HepG2 (cell line): Measurements from ENCODE around the gene MRPL38. TPM values are rescaled to one million over a fixed set of nuclear protein-coding genes. Genes with fewer than 3 reads are reported as not detected.

Source experiments
- ATM ChIP-seq: fragments of 450-650 bp; IDR thresholded peaks from 2 replicates; pipeline ENCODE4 v1.7.1; 2017; ENCODE audit warnings: mild to moderate bottlenecking, borderline replicate concordance
- GFI1 ChIP-seq: sonication (generic); formaldehyde crosslinking; IDR thresholded peaks from 2 replicates; pipeline ENCODE4 v1.5.0; 2020; ENCODE audit warnings: missing genetic modification reagents, mild to moderate bottlenecking, borderline replicate concordance
- HNRNPLL ChIP-seq: fragments of 200-400 bp; formaldehyde crosslinking; IDR thresholded peaks from 2 replicates; pipeline ENCODE4 v1.6.1; 2017; ENCODE audit warnings: mild to moderate bottlenecking, low read depth, low read length; ENCODE audit not compliant: poor library complexity, severe bottlenecking
- JUN ChIP-seq: sonication (generic); formaldehyde crosslinking; IDR thresholded peaks from 2 replicates; pipeline ENCODE4 v1.4.0; 2020; ENCODE audit warnings: mild to moderate bottlenecking, missing genetic modification reagents
- KAT8 ChIP-seq: IDR thresholded peaks from 2 replicates; pipeline ENCODE4 v1.6.1; 2016; ENCODE audit warnings: missing genetic modification reagents, missing compliant biosample characterization
- MAFF ChIP-seq: IDR thresholded peaks from 2 replicates; pipeline ENCODE4 v1.6.1; 2011; ENCODE audit warnings: low read depth, low read length, improper control_type of control experiment
- MBD4 ChIP-seq: IDR thresholded peaks from 2 replicates; pipeline ENCODE4 v1.6.1; 2012; ENCODE audit warnings: low read length, inconsistent platforms, borderline replicate concordance
- MED13 ChIP-seq: sonication (generic); formaldehyde crosslinking; IDR thresholded peaks from 2 replicates; pipeline ENCODE4 v1.5.0; 2020; ENCODE audit warnings: missing genetic modification reagents
- SATB2 ChIP-seq: sonication (generic); formaldehyde crosslinking; IDR thresholded peaks from 2 replicates; pipeline ENCODE4 v1.5.0; 2020; ENCODE audit warnings: missing genetic modification reagents
- SIX1 ChIP-seq: sonication (generic); formaldehyde crosslinking; IDR thresholded peaks from 2 replicates; pipeline ENCODE4 v1.4.0; 2020; ENCODE audit warnings: missing genetic modification reagents, borderline replicate concordance
- TCF12 ChIP-seq, 2 experiments: fragments of 450-650 bp in 1 of 2; sonication (generic) in 1 of 2; formaldehyde crosslinking in 1 of 2; IDR thresholded peaks; 2 replicates each; pipeline versions ENCODE4 v1.6.1 to v1.8.0; 2017 to 2022; ENCODE audit warnings: antibody characterized with exemption in 1 of 2, mild to moderate bottlenecking in 1 of 2, missing genetic modification reagents in 1 of 2, moderate library complexity in 1 of 2
- ZBTB3 ChIP-seq: sonication (generic); formaldehyde crosslinking; IDR thresholded peaks from 2 replicates; pipeline ENCODE4 v1.4.0; 2020; ENCODE audit warnings: low read depth, mild to moderate bottlenecking, moderate library complexity, missing genetic modification reagents, borderline replicate concordance
- ZNF510 ChIP-seq: sonication (generic); formaldehyde crosslinking; IDR thresholded peaks from 2 replicates; pipeline ENCODE4 v1.4.0; 2020; ENCODE audit warnings: low read depth, mild to moderate bottlenecking, missing genetic modification reagents
- polyA plus RNA-seq, 8 experiments: library from polyadenylated mRNA; depleted of rRNA in 3 of 8; stranded (reverse) in 7 of 8; unstranded in 1 of 8; fragments of >200 nt; fragmentation: Illumina TruSeq in 4 of 8; extraction: Trizol in 4 of 8; gene quantifications; 2 replicates each; pipeline versions ENCODE4 v1.2.1 to v1.2.3, GENCODE V29; 2011 to 2016; ENCODE audit warnings: low read depth in 4 of 8, missing spikeins in 1 of 8, mixed read lengths in 1 of 8; ENCODE audit not compliant: insufficient read depth in 1 of 8
- total RNA-seq, 5 experiments: library from RNA; depleted of rRNA; stranded (reverse); fragments of >200 nt; fragmentation: Illumina TruSeq; extraction: Trizol; gene quantifications; 2 replicates each; pipeline ENCODE4 v1.2.3, GENCODE V29; 2016; ENCODE audit warnings: low read depth in 1 of 5
- TF ChIP-seq, protein P1 (sequence below): sonication (generic); formaldehyde crosslinking; IDR thresholded peaks from 2 replicates; pipeline ENCODE4 v1.9.0; 2021; ENCODE audit warnings: mild to moderate bottlenecking, missing genetic modification reagents
- TF ChIP-seq, protein P2 (sequence below): fragments of 450-650 bp; IDR thresholded peaks from 2 replicates; pipeline ENCODE4 v1.6.1; 2017
- TF ChIP-seq, protein P3 (sequence below): sonication (generic); formaldehyde crosslinking; IDR thresholded peaks from 2 replicates; pipeline ENCODE4 v1.5.1; 2020; ENCODE audit warnings: mild to moderate bottlenecking, missing genetic modification reagents, borderline replicate concordance
- TF ChIP-seq, protein P4 (sequence below): sonication (generic); formaldehyde crosslinking; IDR thresholded peaks from 2 replicates; pipeline ENCODE4 v1.5.1; 2020; ENCODE audit warnings: missing genetic modification reagents, mild to moderate bottlenecking, borderline replicate concordance

The MRPL38 gene
- total and polyA plus RNA-seq, 2 of the 13 experiments (the other 11 are each of a cell fraction or from before 2014, with no cell fraction given), result 83.7 to 125 TPM

DNA sequence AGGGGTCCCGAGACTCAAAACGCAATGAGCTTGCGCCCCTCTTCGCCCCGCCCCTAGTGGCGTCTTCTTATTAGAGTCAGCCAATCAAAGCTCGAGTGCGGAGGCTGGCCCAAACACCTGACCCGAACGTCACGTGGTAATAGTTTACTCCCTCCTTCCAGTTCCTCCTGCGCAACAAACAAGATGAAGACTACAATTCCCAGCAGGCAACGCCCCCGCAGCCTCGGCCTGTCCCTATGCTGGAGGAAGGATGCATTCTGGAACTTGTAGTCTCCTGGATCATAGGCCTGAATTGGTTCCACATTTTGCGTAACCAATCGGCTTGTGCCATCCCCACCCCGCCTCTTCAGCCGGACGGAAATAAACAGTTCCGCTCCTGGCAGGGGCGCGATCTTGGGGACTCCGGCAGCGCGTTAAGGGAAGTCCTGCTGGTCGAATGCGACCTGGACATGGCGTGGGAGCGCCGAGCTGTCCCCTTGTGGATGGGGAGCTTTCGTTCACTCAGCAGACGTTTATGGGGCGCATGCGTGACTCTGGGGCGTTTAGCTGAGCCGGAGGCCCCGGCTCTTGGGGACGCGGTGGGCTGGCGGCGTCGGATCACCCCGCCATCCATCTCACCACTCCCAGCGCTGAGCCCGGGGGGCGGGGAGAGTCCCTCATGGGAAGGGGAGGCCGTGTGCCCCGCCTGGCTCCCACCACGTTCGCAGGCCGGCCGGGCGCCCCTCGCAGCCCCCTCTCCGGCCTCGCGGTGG lies 49.2 kb downstream of the MRPL38 start, which contains the start of gene WBP2 (continued):
- TF ChIP-seq, protein P1, sequence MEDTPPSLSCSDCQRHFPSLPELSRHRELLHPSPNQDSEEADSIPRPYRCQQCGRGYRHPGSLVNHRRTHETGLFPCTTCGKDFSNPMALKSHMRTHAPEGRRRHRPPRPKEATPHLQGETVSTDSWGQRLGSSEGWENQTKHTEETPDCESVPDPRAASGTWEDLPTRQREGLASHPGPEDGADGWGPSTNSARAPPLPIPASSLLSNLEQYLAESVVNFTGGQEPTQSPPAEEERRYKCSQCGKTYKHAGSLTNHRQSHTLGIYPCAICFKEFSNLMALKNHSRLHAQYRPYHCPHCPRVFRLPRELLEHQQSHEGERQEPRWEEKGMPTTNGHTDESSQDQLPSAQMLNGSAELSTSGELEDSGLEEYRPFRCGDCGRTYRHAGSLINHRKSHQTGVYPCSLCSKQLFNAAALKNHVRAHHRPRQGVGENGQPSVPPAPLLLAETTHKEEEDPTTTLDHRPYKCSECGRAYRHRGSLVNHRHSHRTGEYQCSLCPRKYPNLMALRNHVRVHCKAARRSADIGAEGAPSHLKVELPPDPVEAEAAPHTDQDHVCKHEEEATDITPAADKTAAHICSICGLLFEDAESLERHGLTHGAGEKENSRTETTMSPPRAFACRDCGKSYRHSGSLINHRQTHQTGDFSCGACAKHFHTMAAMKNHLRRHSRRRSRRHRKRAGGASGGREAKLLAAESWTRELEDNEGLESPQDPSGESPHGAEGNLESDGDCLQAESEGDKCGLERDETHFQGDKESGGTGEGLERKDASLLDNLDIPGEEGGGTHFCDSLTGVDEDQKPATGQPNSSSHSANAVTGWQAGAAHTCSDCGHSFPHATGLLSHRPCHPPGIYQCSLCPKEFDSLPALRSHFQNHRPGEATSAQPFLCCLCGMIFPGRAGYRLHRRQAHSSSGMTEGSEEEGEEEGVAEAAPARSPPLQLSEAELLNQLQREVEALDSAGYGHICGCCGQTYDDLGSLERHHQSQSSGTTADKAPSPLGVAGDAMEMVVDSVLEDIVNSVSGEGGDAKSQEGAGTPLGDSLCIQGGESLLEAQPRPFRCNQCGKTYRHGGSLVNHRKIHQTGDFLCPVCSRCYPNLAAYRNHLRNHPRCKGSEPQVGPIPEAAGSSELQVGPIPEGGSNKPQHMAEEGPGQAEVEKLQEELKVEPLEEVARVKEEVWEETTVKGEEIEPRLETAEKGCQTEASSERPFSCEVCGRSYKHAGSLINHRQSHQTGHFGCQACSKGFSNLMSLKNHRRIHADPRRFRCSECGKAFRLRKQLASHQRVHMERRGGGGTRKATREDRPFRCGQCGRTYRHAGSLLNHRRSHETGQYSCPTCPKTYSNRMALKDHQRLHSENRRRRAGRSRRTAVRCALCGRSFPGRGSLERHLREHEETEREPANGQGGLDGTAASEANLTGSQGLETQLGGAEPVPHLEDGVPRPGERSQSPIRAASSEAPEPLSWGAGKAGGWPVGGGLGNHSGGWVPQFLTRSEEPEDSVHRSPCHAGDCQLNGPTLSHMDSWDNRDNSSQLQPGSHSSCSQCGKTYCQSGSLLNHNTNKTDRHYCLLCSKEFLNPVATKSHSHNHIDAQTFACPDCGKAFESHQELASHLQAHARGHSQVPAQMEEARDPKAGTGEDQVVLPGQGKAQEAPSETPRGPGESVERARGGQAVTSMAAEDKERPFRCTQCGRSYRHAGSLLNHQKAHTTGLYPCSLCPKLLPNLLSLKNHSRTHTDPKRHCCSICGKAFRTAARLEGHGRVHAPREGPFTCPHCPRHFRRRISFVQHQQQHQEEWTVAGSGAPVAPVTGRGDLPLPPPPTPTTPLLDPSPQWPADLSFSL (CRISPR knock-in tag), result no peak
- TF ChIP-seq ZBTB3 (CRISPR knock-in tag) (no peak), MAFF (no peak), MBD4 (no peak), GFI1 (CRISPR knock-in tag) (0 out of 2 replicates have a peak, but pooled peaks have one; percentile 85), SIX1 (CRISPR knock-in tag) (no peak; the same call in 1 of the 2 replicates), MED13 (CRISPR knock-in tag) (peak; percentile 85; the same call in 1 of the 2 replicates), ZNF510 (no peak), ATM (no peak), TCF12 (IDR thresholded peaks at IDR 0.05) (no peak), TCF12 (CRISPR knock-in tag; IDR thresholded peaks at IDR 0.05) (peak; percentile 78; the same call in 1 of the 2 replicates), KAT8 (CRISPR knock-in tag) (peak; percentile 96), SATB2 (CRISPR knock-in tag) (peak; percentile 84; the same call in 1 of the 2 replicates), HNRNPLL (peak; percentile 100), JUN (CRISPR knock-in tag) (peak; percentile 38; the same call in 1 of the 2 replicates)
- TF ChIP-seq, protein P2, sequence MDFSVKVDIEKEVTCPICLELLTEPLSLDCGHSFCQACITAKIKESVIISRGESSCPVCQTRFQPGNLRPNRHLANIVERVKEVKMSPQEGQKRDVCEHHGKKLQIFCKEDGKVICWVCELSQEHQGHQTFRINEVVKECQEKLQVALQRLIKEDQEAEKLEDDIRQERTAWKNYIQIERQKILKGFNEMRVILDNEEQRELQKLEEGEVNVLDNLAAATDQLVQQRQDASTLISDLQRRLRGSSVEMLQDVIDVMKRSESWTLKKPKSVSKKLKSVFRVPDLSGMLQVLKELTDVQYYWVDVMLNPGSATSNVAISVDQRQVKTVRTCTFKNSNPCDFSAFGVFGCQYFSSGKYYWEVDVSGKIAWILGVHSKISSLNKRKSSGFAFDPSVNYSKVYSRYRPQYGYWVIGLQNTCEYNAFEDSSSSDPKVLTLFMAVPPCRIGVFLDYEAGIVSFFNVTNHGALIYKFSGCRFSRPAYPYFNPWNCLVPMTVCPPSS, result no peak
- TF ChIP-seq, protein P3, sequence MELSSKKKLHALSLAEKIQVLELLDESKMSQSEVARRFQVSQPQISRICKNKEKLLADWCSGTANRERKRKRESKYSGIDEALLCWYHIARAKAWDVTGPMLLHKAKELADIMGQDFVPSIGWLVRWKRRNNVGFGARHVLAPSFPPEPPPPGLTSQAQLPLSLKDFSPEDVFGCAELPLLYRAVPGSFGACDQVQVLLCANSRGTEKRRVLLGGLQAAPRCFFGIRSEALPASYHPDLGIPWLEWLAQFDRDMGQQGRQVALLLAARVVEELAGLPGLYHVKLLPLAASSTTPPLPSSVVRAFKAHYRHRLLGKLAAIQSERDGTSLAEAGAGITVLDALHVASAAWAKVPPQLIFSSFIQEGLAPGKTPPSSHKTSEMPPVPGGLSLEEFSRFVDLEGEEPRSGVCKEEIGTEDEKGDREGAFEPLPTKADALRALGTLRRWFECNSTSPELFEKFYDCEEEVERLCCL (CRISPR knock-in tag), result no peak
- TF ChIP-seq, protein P4, sequence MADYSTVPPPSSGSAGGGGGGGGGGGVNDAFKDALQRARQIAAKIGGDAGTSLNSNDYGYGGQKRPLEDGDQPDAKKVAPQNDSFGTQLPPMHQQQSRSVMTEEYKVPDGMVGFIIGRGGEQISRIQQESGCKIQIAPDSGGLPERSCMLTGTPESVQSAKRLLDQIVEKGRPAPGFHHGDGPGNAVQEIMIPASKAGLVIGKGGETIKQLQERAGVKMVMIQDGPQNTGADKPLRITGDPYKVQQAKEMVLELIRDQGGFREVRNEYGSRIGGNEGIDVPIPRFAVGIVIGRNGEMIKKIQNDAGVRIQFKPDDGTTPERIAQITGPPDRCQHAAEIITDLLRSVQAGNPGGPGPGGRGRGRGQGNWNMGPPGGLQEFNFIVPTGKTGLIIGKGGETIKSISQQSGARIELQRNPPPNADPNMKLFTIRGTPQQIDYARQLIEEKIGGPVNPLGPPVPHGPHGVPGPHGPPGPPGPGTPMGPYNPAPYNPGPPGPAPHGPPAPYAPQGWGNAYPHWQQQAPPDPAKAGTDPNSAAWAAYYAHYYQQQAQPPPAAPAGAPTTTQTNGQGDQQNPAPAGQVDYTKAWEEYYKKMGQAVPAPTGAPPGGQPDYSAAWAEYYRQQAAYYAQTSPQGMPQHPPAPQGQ (CRISPR knock-in tag), result peak; percentile 84; the same call in 1 of the 2 replicates
